NB4 (cell line): Measurements from ENCODE around the gene LMCD1.

Experiments
- POLR2A ChIP-seq: IDR thresholded peaks from 2 replicates; pipeline ENCODE4 v1.6.1; 2011; ENCODE audit warnings: mild to moderate bottlenecking; ENCODE audit not compliant: insufficient read length; ENCODE audit errors: extremely low read depth
- TF ChIP-seq, protein P1 (sequence below): IDR thresholded peaks from one replicate; pipeline ENCODE4 v1.5.1; 2012; ENCODE audit warnings: low read depth, low read length
- TF ChIP-seq, protein P2 (sequence below): IDR thresholded peaks from 2 replicates; pipeline ENCODE4 v1.6.1; 2011; ENCODE audit warnings: low read depth, low read length

DNA sequence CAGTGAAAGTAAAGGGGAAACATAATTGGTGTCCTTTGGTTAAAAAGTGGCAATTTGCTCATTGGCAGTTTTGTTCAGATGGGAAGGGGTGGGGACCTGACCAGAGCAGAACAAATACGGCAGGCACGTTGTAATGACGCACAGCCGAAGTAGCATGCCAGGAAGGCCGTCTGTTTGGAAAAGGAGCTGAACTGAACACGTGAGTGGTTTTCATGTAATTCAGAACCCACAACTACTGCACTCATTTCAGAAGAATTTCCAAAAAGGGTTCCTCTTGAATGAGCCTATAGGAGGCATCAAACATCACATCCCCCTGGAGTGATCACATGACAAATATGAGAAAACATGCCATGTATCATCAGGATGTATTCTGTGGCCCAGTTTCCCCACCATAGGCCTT lies 42.9 kb upstream of the LMCD1 start:
- TF ChIP-seq, protein P1, sequence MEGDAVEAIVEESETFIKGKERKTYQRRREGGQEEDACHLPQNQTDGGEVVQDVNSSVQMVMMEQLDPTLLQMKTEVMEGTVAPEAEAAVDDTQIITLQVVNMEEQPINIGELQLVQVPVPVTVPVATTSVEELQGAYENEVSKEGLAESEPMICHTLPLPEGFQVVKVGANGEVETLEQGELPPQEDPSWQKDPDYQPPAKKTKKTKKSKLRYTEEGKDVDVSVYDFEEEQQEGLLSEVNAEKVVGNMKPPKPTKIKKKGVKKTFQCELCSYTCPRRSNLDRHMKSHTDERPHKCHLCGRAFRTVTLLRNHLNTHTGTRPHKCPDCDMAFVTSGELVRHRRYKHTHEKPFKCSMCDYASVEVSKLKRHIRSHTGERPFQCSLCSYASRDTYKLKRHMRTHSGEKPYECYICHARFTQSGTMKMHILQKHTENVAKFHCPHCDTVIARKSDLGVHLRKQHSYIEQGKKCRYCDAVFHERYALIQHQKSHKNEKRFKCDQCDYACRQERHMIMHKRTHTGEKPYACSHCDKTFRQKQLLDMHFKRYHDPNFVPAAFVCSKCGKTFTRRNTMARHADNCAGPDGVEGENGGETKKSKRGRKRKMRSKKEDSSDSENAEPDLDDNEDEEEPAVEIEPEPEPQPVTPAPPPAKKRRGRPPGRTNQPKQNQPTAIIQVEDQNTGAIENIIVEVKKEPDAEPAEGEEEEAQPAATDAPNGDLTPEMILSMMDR: no peak
- TF ChIP-seq POLR2A: no peak
- TF ChIP-seq, protein P2, sequence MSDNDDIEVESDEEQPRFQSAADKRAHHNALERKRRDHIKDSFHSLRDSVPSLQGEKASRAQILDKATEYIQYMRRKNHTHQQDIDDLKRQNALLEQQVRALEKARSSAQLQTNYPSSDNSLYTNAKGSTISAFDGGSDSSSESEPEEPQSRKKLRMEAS: no peak
